Measurements from ENCODE around the gene UST.

DNA sequence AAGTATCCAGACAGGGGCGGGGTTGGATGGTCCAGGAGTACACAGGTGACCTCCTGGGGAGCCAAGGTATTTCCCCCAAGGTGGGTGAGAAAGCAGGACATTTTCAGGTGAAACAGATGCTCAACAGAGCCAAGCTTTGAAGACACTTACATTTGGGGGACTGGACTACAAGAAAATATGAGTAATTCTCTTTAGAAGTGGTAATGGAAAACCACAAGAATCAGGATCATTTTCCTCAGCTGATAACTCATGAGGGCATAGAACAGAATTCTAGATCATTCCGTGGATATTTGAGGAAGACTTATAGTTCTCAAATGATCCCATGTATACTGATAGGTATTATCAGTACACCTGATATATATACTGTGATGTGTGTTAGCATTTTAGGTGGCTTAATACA lies 89.9 kb downstream of the UST start:
- TF ChIP-seq TEAD4 (IDR thresholded peaks at IDR 0.05; ENCODE audit: low read depth, low read length) (no peak), RFX5 (IDR thresholded peaks at IDR 0.05; ENCODE audit: borderline replicate concordance, low read depth, low read length) (no peak), TAF1 (IDR thresholded peaks at IDR 0.05; ENCODE audit: low read depth, low read length) (no peak), POLR2A (IDR thresholded peaks at IDR 0.05; ENCODE audit: control extremely low read depth in 1 of 2, low read depth in 2 of 2, low read length in 2 of 2) (no peak), MAFK (IDR thresholded peaks at IDR 0.05; ENCODE audit: low read depth, low read length) (no peak), EZH2 (IDR thresholded peaks at IDR 0.05; ENCODE audit: low read depth, low read length, severe bottlenecking) (no peak), RAD21 (IDR thresholded peaks at IDR 0.05 in 1 of 2, conservative IDR thresholded peaks at IDR 0.05 in 1 of 2; ENCODE audit: low read depth in 2 of 2, low read length in 2 of 2) (no peak)
- TF ChIP-seq, protein P1, sequence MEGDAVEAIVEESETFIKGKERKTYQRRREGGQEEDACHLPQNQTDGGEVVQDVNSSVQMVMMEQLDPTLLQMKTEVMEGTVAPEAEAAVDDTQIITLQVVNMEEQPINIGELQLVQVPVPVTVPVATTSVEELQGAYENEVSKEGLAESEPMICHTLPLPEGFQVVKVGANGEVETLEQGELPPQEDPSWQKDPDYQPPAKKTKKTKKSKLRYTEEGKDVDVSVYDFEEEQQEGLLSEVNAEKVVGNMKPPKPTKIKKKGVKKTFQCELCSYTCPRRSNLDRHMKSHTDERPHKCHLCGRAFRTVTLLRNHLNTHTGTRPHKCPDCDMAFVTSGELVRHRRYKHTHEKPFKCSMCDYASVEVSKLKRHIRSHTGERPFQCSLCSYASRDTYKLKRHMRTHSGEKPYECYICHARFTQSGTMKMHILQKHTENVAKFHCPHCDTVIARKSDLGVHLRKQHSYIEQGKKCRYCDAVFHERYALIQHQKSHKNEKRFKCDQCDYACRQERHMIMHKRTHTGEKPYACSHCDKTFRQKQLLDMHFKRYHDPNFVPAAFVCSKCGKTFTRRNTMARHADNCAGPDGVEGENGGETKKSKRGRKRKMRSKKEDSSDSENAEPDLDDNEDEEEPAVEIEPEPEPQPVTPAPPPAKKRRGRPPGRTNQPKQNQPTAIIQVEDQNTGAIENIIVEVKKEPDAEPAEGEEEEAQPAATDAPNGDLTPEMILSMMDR (IDR thresholded peaks at IDR 0.05; ENCODE audit: control extremely low read depth in 1 of 3, insufficient read depth in 1 of 3, low read depth in 1 of 3, low read length in 3 of 3) = no peak
- TF ChIP-seq, protein P2, sequence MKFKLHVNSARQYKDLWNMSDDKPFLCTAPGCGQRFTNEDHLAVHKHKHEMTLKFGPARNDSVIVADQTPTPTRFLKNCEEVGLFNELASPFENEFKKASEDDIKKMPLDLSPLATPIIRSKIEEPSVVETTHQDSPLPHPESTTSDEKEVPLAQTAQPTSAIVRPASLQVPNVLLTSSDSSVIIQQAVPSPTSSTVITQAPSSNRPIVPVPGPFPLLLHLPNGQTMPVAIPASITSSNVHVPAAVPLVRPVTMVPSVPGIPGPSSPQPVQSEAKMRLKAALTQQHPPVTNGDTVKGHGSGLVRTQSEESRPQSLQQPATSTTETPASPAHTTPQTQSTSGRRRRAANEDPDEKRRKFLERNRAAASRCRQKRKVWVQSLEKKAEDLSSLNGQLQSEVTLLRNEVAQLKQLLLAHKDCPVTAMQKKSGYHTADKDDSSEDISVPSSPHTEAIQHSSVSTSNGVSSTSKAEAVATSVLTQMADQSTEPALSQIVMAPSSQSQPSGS (IDR thresholded peaks at IDR 0.05; ENCODE audit: low read length) = no peak

Measured in H1 (cell line).